HepG2 (cell line): ENCODE results near the gene KIN. TPM values are rescaled to one million over a fixed set of nuclear protein-coding genes. Genes with fewer than 3 reads are reported as not detected.

Source experiments
- ARNT2 ChIP-seq: sonication (generic); formaldehyde crosslinking; IDR thresholded peaks from 2 replicates; pipeline ENCODE4 v1.8.0; 2022; ENCODE audit warnings: mild to moderate bottlenecking, low read depth, missing genetic modification reagents, moderate library complexity
- FOXM1 ChIP-seq: sonication (generic); formaldehyde crosslinking; IDR thresholded peaks from 2 replicates; pipeline ENCODE4 v1.5.0; 2020; ENCODE audit warnings: missing genetic modification reagents
- KDM5A ChIP-seq: fragments of 200-600 bp; sonication (generic); IDR thresholded peaks from 2 replicates; pipeline ENCODE4 v1.7.0; 2018; ENCODE audit warnings: antibody characterized with exemption, mild to moderate bottlenecking, low read length, borderline replicate concordance
- MEIS1 ChIP-seq: sonication (generic); formaldehyde crosslinking; IDR thresholded peaks from 2 replicates; pipeline ENCODE4 v1.9.0; 2021; ENCODE audit warnings: mild to moderate bottlenecking, missing genetic modification reagents, moderate library complexity, borderline replicate concordance
- NFKB2 ChIP-seq: sonication (generic); formaldehyde crosslinking; IDR thresholded peaks from 2 replicates; pipeline ENCODE4 v1.4.0; 2020; ENCODE audit warnings: missing genetic modification reagents, borderline replicate concordance
- PHF8 ChIP-seq: sonication (generic); formaldehyde crosslinking; IDR thresholded peaks from 2 replicates; pipeline ENCODE4 v1.5.0; 2020; ENCODE audit warnings: missing genetic modification reagents
- SIN3A ChIP-seq: IDR thresholded peaks from 2 replicates; pipeline ENCODE4 v1.6.1; 2011; ENCODE audit warnings: low read depth, mild to moderate bottlenecking, control low read depth, low read length, borderline replicate concordance
- ZNF317 ChIP-seq: sonication (generic); formaldehyde crosslinking; IDR thresholded peaks from 2 replicates; pipeline ENCODE4 v1.5.0; 2020; ENCODE audit warnings: mild to moderate bottlenecking, missing genetic modification reagents
- ZNF629 ChIP-seq: sonication (generic); formaldehyde crosslinking; conservative IDR thresholded peaks from 2 replicates; pipeline ENCODE4 v1.5.0; 2020; ENCODE audit warnings: missing genetic modification reagents
- ZNF768 ChIP-seq: sonication (generic); formaldehyde crosslinking; IDR thresholded peaks from 2 replicates; pipeline ENCODE4 v1.4.0; 2020; ENCODE audit warnings: missing genetic modification reagents
- ZNF816 ChIP-seq: sonication (generic); formaldehyde crosslinking; IDR thresholded peaks from 2 replicates; pipeline ENCODE4 v1.8.0; 2022; ENCODE audit warnings: missing genetic modification reagents, mild to moderate bottlenecking, borderline replicate concordance
- ZSCAN22 ChIP-seq: sonication (generic); formaldehyde crosslinking; IDR thresholded peaks from 2 replicates; pipeline ENCODE4 v1.4.0; 2020; ENCODE audit warnings: mild to moderate bottlenecking, missing genetic modification reagents
- polyA plus RNA-seq, 8 experiments: library from polyadenylated mRNA; depleted of rRNA in 3 of 8; stranded (reverse) in 7 of 8; unstranded in 1 of 8; fragments of >200 nt; fragmentation: Illumina TruSeq in 4 of 8; extraction: Trizol in 4 of 8; gene quantifications; 2 replicates each; pipeline versions ENCODE4 v1.2.1 to v1.2.3, GENCODE V29; 2011 to 2016; ENCODE audit warnings: low read depth in 4 of 8, missing spikeins in 1 of 8, mixed read lengths in 1 of 8; ENCODE audit not compliant: insufficient read depth in 1 of 8
- total RNA-seq, 5 experiments: library from RNA; depleted of rRNA; stranded (reverse); fragments of >200 nt; fragmentation: Illumina TruSeq; extraction: Trizol; gene quantifications; 2 replicates each; pipeline ENCODE4 v1.2.3, GENCODE V29; 2016; ENCODE audit warnings: low read depth in 1 of 5
- TF ChIP-seq, protein P1 (sequence below): sonication (generic); formaldehyde crosslinking; conservative IDR thresholded peaks from 2 replicates; pipeline ENCODE4 v1.8.0; 2022; ENCODE audit warnings: missing genetic modification reagents
- TF ChIP-seq, protein P2 (sequence below): IDR thresholded peaks from 2 replicates; pipeline ENCODE4 v1.6.1; 2016; ENCODE audit warnings: missing biosample characterization, missing genetic modification reagents, low read depth
- TF ChIP-seq, protein P3 (sequence below): sonication (generic); formaldehyde crosslinking; IDR thresholded peaks from 2 replicates; pipeline ENCODE4 v1.8.0; 2022; ENCODE audit warnings: mild to moderate bottlenecking, missing genetic modification reagents
- TF ChIP-seq, protein P4 (sequence below): IDR thresholded peaks from 2 replicates; pipeline ENCODE4 v1.4.0; 2020; ENCODE audit warnings: mild to moderate bottlenecking, missing genetic modification reagents

The KIN gene
- total and polyA plus RNA-seq, 2 of the 13 experiments (the other 11 are each of a cell fraction or from before 2014, with no cell fraction given) = 4.9 to 23.2 TPM

DNA sequence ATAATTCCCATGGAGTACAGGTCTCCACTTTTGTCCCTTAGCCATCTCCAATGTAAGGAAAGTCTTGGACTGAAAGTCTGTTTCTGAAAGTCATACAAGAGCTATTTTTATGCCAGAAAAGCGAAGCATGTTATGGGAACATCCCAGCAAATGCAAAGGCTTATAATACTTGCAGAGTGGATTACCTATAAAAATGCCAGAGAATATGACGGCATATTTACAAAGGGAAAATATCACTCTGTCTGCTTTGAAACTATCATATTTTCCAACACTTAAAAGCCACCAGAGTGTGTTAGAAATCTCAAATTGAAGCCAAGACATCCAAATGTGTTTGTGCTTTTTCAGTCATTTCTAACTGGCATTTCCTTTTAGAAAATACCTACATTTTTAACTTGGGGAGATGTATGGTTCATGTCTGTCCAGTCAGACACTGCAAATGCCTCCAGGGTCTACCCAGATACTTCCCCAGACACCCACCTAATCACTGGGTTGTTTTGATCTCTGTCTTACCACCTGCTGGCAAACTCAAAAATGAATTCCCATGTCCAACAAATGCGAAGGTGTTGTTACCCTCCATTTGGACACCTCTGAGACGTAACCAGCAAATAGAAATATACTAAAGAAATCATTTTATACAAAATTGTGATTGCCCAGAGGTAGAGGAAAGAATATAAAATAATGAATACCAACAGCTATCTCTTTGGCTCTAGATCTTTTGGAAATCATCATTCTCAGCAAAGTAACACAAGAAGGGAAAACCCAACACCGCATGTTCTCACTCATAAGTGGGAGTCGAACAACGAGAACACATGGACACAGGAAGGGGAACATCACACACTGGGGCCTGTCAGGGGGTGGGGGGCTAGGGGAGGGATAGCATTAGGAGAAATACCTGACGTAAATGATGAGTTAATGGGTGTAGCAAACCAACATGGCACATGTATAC is 83.4 kb downstream of the KIN start (continued):
- TF ChIP-seq, protein P1, sequence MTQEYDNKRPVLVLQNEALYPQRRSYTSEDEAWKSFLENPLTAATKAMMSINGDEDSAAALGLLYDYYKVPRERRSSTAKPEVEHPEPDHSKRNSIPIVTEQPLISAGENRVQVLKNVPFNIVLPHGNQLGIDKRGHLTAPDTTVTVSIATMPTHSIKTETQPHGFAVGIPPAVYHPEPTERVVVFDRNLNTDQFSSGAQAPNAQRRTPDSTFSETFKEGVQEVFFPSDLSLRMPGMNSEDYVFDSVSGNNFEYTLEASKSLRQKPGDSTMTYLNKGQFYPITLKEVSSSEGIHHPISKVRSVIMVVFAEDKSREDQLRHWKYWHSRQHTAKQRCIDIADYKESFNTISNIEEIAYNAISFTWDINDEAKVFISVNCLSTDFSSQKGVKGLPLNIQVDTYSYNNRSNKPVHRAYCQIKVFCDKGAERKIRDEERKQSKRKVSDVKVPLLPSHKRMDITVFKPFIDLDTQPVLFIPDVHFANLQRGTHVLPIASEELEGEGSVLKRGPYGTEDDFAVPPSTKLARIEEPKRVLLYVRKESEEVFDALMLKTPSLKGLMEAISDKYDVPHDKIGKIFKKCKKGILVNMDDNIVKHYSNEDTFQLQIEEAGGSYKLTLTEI (CRISPR knock-in tag) = no peak
- TF ChIP-seq MEIS1 = no peak
- TF ChIP-seq ZSCAN22 (CRISPR knock-in tag) = no peak
- peak; percentile 20; the same call in 1 of the 2 replicates for TF ChIP-seq PHF8 (CRISPR knock-in tag)
- no peak for TF ChIP-seq FOXM1 (CRISPR knock-in tag)
- 0 out of 2 replicates have a peak, but pooled peaks have one; percentile 4 for TF ChIP-seq KDM5A
- TF ChIP-seq, protein P2, sequence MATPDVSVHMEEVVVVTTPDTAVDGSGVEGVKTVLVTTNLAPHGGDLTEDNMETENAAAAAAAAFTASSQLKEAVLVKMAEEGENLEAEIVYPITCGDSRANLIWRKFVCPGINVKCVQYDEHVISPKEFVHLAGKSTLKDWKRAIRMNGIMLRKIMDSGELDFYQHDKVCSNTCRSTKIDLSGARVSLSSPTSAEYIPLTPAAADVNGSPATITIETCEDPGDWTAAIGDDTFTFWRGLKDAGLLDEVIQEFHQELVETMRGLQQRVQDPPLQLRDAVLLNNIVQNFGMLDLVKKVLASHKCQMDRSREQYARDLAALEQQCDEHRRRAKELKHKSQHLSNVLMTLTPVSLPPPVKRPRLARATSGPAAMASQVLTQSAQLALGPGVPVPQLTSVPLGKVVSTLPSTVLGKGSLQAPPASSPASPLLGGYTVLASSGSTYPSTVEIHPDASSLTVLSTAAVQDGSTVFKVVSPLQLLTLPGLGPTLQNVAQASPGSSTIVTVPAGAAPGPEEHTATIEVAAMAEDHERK (CRISPR knock-in tag) = no peak
- TF ChIP-seq ARNT2 (CRISPR knock-in tag) = no peak
- TF ChIP-seq ZNF317 (CRISPR knock-in tag) = no peak
- no peak for TF ChIP-seq ZNF629
- TF ChIP-seq, protein P3, sequence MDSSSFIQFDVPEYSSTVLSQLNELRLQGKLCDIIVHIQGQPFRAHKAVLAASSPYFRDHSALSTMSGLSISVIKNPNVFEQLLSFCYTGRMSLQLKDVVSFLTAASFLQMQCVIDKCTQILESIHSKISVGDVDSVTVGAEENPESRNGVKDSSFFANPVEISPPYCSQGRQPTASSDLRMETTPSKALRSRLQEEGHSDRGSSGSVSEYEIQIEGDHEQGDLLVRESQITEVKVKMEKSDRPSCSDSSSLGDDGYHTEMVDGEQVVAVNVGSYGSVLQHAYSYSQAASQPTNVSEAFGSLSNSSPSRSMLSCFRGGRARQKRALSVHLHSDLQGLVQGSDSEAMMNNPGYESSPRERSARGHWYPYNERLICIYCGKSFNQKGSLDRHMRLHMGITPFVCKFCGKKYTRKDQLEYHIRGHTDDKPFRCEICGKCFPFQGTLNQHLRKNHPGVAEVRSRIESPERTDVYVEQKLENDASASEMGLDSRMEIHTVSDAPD (CRISPR knock-in tag) = no peak
- TF ChIP-seq SIN3A = no peak
- no peak for TF ChIP-seq NFKB2 (CRISPR knock-in tag)
- TF ChIP-seq, protein P4, sequence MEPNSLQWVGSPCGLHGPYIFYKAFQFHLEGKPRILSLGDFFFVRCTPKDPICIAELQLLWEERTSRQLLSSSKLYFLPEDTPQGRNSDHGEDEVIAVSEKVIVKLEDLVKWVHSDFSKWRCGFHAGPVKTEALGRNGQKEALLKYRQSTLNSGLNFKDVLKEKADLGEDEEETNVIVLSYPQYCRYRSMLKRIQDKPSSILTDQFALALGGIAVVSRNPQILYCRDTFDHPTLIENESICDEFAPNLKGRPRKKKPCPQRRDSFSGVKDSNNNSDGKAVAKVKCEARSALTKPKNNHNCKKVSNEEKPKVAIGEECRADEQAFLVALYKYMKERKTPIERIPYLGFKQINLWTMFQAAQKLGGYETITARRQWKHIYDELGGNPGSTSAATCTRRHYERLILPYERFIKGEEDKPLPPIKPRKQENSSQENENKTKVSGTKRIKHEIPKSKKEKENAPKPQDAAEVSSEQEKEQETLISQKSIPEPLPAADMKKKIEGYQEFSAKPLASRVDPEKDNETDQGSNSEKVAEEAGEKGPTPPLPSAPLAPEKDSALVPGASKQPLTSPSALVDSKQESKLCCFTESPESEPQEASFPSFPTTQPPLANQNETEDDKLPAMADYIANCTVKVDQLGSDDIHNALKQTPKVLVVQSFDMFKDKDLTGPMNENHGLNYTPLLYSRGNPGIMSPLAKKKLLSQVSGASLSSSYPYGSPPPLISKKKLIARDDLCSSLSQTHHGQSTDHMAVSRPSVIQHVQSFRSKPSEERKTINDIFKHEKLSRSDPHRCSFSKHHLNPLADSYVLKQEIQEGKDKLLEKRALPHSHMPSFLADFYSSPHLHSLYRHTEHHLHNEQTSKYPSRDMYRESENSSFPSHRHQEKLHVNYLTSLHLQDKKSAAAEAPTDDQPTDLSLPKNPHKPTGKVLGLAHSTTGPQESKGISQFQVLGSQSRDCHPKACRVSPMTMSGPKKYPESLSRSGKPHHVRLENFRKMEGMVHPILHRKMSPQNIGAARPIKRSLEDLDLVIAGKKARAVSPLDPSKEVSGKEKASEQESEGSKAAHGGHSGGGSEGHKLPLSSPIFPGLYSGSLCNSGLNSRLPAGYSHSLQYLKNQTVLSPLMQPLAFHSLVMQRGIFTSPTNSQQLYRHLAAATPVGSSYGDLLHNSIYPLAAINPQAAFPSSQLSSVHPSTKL (CRISPR knock-in tag) = no peak
- TF ChIP-seq ZNF768 = no peak
- no peak for TF ChIP-seq ZNF816 (CRISPR knock-in tag)
